SK-N-SH treated with all-trans-retinoic acid at 6 μM for 48 hours (cell line): Measurements from ENCODE around the gene RNF115.

Source experiments
- ATAC-seq: fragments of 200-7000 bp; cut with Tn5 transposase; 3 replicates; pipeline ENCODE4 v1.9.1; 2020; ENCODE audit warnings: mild to moderate bottlenecking, moderate library complexity
- ISL1 ChIP-seq: fragments of 250-450 bp; sonication (Bioruptor Pico); IDR thresholded peaks from 2 replicates; pipeline ENCODE4 v2.1.2; 2022; ENCODE audit warnings: mild to moderate bottlenecking, moderate library complexity
- RARB ChIP-seq: fragments of 250-450 bp; sonication (Bioruptor Pico); IDR thresholded peaks from 2 replicates; pipeline ENCODE4 v1.8.0; 2021; ENCODE audit warnings: mild to moderate bottlenecking, moderate library complexity
- TCF4 ChIP-seq: fragments of 250-450 bp; sonication (Bioruptor Pico); IDR thresholded peaks from 2 replicates; pipeline ENCODE4 v1.8.0; 2021; ENCODE audit warnings: mild to moderate bottlenecking, moderate library complexity, borderline replicate concordance
- TSHZ2 ChIP-seq: fragments of 250-450 bp; sonication (Bioruptor Pico); IDR thresholded peaks from 2 replicates; pipeline ENCODE4 v1.5.0; 2020; ENCODE audit warnings: mild to moderate bottlenecking, moderate library complexity
- ZC3H10 ChIP-seq: fragments of 250-450 bp; sonication (Bioruptor Pico); IDR thresholded peaks from 2 replicates; pipeline ENCODE4 v1.5.1; 2021; ENCODE audit warnings: mild to moderate bottlenecking, moderate library complexity

The RNF115 gene

GRCh38 chr1:145688924-145689323 lies 135.0 kb downstream of the RNF115 start:
- ATAC-seq, result no peak
- TF ChIP-seq TSHZ2 (CRISPR knock-in tag) (no peak), RARB (CRISPR knock-in tag) (no peak), ZC3H10 (CRISPR knock-in tag) (no peak), ISL1 (CRISPR knock-in tag) (no peak), TCF4 (CRISPR knock-in tag) (no peak)
